HUES48 (cell line): ENCODE results near the gene TNRC18.
A peak's percentile ranks its signal among the peaks of the same experiment; 100 is the strongest.

Experiments used
- H3K27ac ChIP-seq: one replicate; pipeline ENCODE4 v1.7.0; 2013; ENCODE audit warnings: low read depth, low read length, inconsistent platforms
- H3K27me3 ChIP-seq: 2 replicates; pipeline ENCODE4 v1.6.1; 2013; ENCODE audit warnings: mild to moderate bottlenecking, low read length; ENCODE audit not compliant: control insufficient read depth, insufficient read depth
- H3K36me3 ChIP-seq: 2 replicates; pipeline ENCODE4 v1.6.1; 2013; ENCODE audit warnings: low read length; ENCODE audit not compliant: control insufficient read depth, insufficient read depth
- H3K4me1 ChIP-seq: 2 replicates; pipeline ENCODE4 v1.6.1; 2013; ENCODE audit warnings: mild to moderate bottlenecking, low read length; ENCODE audit not compliant: control insufficient read depth, insufficient read depth
- H3K4me3 ChIP-seq: 2 replicates; pipeline ENCODE4 v1.5.1; 2013; ENCODE audit warnings: mild to moderate bottlenecking, low read depth, low read length
- H3K9ac ChIP-seq: 2 replicates; pipeline ENCODE4 v1.6.1; 2013; ENCODE audit warnings: mild to moderate bottlenecking, low read depth, low read length, moderate library complexity
- H3K9me3 ChIP-seq: 2 replicates; pipeline ENCODE4 v1.6.1; 2013; ENCODE audit warnings: low read length; ENCODE audit not compliant: control insufficient read depth, insufficient read depth

The TNRC18 gene

GRCh38 chr7:5357951-5358350 lies 65.7 kb downstream of the TNRC18 start:
- Histone ChIP-seq H3K9ac (no peak overlapping the region), H3K4me3 (no peak overlapping the region), H3K4me1 (0 out of 2 replicates have a peak, but pooled peaks cover 4% of the 10 kb centered on the region), H3K27ac (no peak overlapping the region), H3K27me3 (no peaks in the 10 kb centered on the region), H3K9me3 (no peaks in the 10 kb centered on the region), H3K36me3 (peaks cover 12% of the 10 kb centered on the region; the same call in 1 of the 2 replicates)

- Histone ChIP-seq H3K36me3 (peaks cover 12% of the 10 kb centered on the region; the same call in 1 of the 2 replicates), H3K4me1 (peaks cover 11% of the 10 kb centered on the region), H3K9me3 (no peaks in the 10 kb centered on the region), H3K27me3 (no peaks in the 10 kb centered on the region), H3K9ac (no peak overlapping the region), H3K27ac (no peak overlapping the region), H3K4me3 (no peak overlapping the region)
Observed at GRCh38 chr7:5356751-5357119, 66.9 kb downstream of the TNRC18 start.

GRCh38 chr7:5354460-5355232 lies 69.0 kb downstream of the TNRC18 start:
- peaks cover 20% of the 10 kb centered on the region for H3K4me1 ChIP-seq
- H3K9me3 ChIP-seq = no peaks in the 10 kb centered on the region
- H3K36me3 ChIP-seq = peaks cover 10% of the 10 kb centered on the region; the same call in 1 of the 2 replicates
- no peak overlapping the region for H3K27ac ChIP-seq
- no peak overlapping the region for H3K4me3 ChIP-seq
- H3K9ac ChIP-seq = no peak overlapping the region
- no peaks in the 10 kb centered on the region; the same call in 1 of the 2 replicates for H3K27me3 ChIP-seq

- no peak overlapping the region for H3K9ac ChIP-seq
- H3K36me3 ChIP-seq = 0 out of 2 replicates have a peak, but pooled peaks cover 4% of the 10 kb centered on the region
- H3K27me3 ChIP-seq = peaks cover 6% of the 10 kb centered on the region
- no peak overlapping the region for H3K4me3 ChIP-seq
- H3K9me3 ChIP-seq = no peaks in the 10 kb centered on the region
- peaks cover 27% of the 10 kb centered on the region for H3K4me1 ChIP-seq
- H3K27ac ChIP-seq = no peak overlapping the region
Observed at GRCh38 chr7:5352440-5353010, 71.1 kb downstream of the TNRC18 start.

GRCh38 chr7:5351507-5352265 lies 71.9 kb downstream of the TNRC18 start:
- Histone ChIP-seq H3K27me3 (peaks cover 6% of the 10 kb centered on the region), H3K27ac (no peak overlapping the region), H3K36me3 (no peaks in the 10 kb centered on the region), H3K4me1 (peaks cover 27% of the 10 kb centered on the region), H3K9ac (no peak overlapping the region), H3K9me3 (no peaks in the 10 kb centered on the region), H3K4me3 (no peak overlapping the region)

- Histone ChIP-seq H3K36me3 (no peaks in the 10 kb centered on the region), H3K27me3 (peaks cover 6% of the 10 kb centered on the region), H3K4me3 (peak overlapping the region; percentile 25; the same call in 1 of the 2 replicates), H3K4me1 (peaks cover 27% of the 10 kb centered on the region), H3K9ac (no peak overlapping the region), H3K27ac (peak overlapping the region; percentile 68), H3K9me3 (no peaks in the 10 kb centered on the region)
Observed at GRCh38 chr7:5350600-5351385, 72.8 kb downstream of the TNRC18 start.

GRCh38 chr7:5350174-5350463 lies 73.5 kb downstream of the TNRC18 start:
- Histone ChIP-seq H3K27ac (no peak overlapping the region), H3K27me3 (peaks cover 6% of the 10 kb centered on the region), H3K36me3 (no peaks in the 10 kb centered on the region), H3K9me3 (no peaks in the 10 kb centered on the region), H3K9ac (no peak overlapping the region), H3K4me1 (peaks cover 26% of the 10 kb centered on the region), H3K4me3 (no peak overlapping the region)

GRCh38 chr7:5349437-5350173 lies 74.0 kb downstream of the TNRC18 start:
- H3K36me3 ChIP-seq = no peaks in the 10 kb centered on the region
- no peak overlapping the region for H3K9ac ChIP-seq
- peaks cover 6% of the 10 kb centered on the region for H3K27me3 ChIP-seq
- no peak overlapping the region for H3K27ac ChIP-seq
- no peaks in the 10 kb centered on the region for H3K9me3 ChIP-seq
- H3K4me1 ChIP-seq = peaks cover 24% of the 10 kb centered on the region
- H3K4me3 ChIP-seq = peak overlapping the region; percentile 36

- H3K9me3 ChIP-seq = no peaks in the 10 kb centered on the region
- H3K9ac ChIP-seq = no peak overlapping the region
- H3K27me3 ChIP-seq = peaks cover 6% of the 10 kb centered on the region
- no peak overlapping the region for H3K4me3 ChIP-seq
- no peaks in the 10 kb centered on the region for H3K36me3 ChIP-seq
- no peak overlapping the region for H3K27ac ChIP-seq
- H3K4me1 ChIP-seq = peaks cover 24% of the 10 kb centered on the region
Observed at GRCh38 chr7:5349005-5349380, 74.6 kb downstream of the TNRC18 start.
